GM13976 (cell line): Measurements from ENCODE around the gene SRPK1.
"Not testable (repeated sequence)": the region's sequence is repeated elsewhere in the genome, so short reads cannot be mapped to it uniquely, and the experiment has no call there.

Experiments
- DNase-seq: peaks from one replicate; pipeline ENCODE4 v3.0.0; 2012; ENCODE audit warnings: low spot score
- CTCF ChIP-seq: IDR thresholded peaks from 2 replicates; pipeline ENCODE4 v1.5.1; 2012; ENCODE audit warnings: borderline replicate concordance, mild to moderate bottlenecking; ENCODE audit not compliant: insufficient read depth; ENCODE audit errors: extremely low read depth, missing control alignments, control extremely low read depth
- in situ Hi-C: fragments of 300-500 bp; cut with MboI; formaldehyde crosslinking; loops from one replicate; pipeline ENCODE4 v1.12.0; 2022; ENCODE audit warnings: low sequenced_read_pairs, mixed read lengths, inconsistent platforms; ENCODE audit not compliant: unreplicated experiment

Gene SRPK1

GRCh38 chr6:35943390-35943789 is 22.5 kb upstream of the SRPK1 start:
- no peak for TF ChIP-seq CTCF
- in situ Hi-C loops: no loop called here
- no peak for DNase-seq

- no peak for TF ChIP-seq CTCF
- in situ Hi-C loops: no loop called here
- no peak for DNase-seq
Measured at GRCh38 chr6:35942355-35942754, 21.5 kb upstream of the SRPK1 start.

- in situ Hi-C loops, DNase-seq: not testable (repeated sequence)
Measured at GRCh38 chr6:35941170-35941569, 20.3 kb upstream of the SRPK1 start.

- DNase-seq, in situ Hi-C loops: not testable (repeated sequence)
Measured at GRCh38 chr6:35940014-35940413, 19.1 kb upstream of the SRPK1 start.

GRCh38 chr6:35939259-35939658 is 18.4 kb upstream of the SRPK1 start:
- DNase-seq, in situ Hi-C loops: not testable (repeated sequence)

DNA sequence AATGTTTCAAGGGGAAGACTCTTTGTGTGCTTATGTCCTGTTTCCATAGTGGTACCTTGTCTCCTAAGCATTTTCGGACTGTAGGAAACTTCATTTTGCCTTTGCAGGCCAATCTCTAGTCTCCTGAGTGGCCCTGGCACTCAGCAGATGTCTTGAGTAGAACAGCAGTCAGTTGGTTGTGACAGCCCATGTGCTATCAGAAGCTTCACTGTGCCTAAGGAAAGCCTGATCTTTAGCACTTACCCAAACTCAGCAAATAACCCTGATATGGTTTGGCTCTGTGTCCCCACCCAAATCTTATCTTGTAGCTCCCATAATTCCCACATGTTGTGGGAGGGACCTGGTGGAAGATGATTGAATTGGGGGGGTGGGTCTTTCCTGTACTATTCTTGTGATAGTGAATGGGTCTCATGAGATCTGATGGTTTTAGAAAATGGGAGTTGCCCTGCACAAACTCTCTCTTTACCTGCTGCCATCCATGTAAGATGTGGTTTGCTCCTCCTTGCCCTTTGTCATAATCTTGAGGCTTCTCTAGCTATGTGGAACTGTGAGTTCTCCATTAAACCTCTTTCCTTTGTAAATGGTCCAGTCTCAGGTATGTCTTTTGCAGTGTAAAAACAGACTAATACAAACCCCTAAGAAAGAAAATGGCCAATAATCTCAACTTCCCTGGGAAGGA is 15.9 kb upstream of the SRPK1 start:
- no peak for DNase-seq
- in situ Hi-C loops: no loop called here
- no peak for TF ChIP-seq CTCF

DNA sequence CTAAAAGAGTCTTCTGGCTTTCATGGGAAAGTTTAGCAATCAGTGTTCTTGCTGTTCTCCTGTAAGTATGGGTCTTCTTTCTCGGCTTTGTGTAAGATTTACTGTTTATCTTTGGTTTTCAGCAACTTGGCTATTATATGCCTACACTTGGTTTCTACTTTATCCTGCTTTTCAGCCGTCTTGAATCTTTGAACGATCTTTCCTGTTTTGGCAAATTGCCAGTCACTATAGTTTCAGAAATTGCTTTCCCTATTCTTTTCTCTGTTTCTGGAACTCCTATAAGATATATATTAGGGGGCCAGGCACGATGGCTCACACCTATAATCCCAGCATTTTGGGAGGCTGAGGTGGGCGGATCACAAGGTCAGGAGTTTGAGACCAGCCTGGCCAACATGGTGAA is 14.6 kb upstream of the SRPK1 start:
- in situ Hi-C loops: no loop called here
- DNase-seq: no peak
- TF ChIP-seq CTCF: no peak

GRCh38 chr6:35933844-35934243 is 12.9 kb upstream of the SRPK1 start:
- DNase-seq: no peak
- in situ Hi-C loops: no loop called here
- TF ChIP-seq CTCF: no peak

GRCh38 chr6:35931873-35932272 is 11.0 kb upstream of the SRPK1 start:
- in situ Hi-C loops, DNase-seq: not testable (repeated sequence)
